GM18951 (cell line): ENCODE data around the gene ARHGAP11B.
"Not testable (repeated sequence)": the region's sequence is repeated elsewhere in the genome, so short reads cannot be mapped to it uniquely, and the experiment has no call there.

Experiments
- POLR2A ChIP-seq: IDR thresholded peaks from 4 replicates; pipeline ENCODE4 v1.6.1; 2011; ENCODE audit warnings: mild to moderate bottlenecking; ENCODE audit not compliant: insufficient read length, insufficient read depth; ENCODE audit errors: extremely low read depth
- in situ Hi-C: fragments of 300-500 bp; cut with MboI; formaldehyde crosslinking; loops from one replicate; pipeline ENCODE4 v1.12.0; 2022; ENCODE audit warnings: low sequenced_read_pairs, mixed read lengths, inconsistent platforms; ENCODE audit not compliant: unreplicated experiment

ARHGAP11B gene

GRCh38 chr15:30675126-30675525 lies 49.2 kb downstream of the ARHGAP11B start:
- no peak for TF ChIP-seq POLR2A
- in situ Hi-C loops: no loop called here

- in situ Hi-C loops: not testable (repeated sequence)
Measured at GRCh38 chr15:30675891-30676290, 50.0 kb downstream of the ARHGAP11B start.

GRCh38 chr15:30680997-30681396 lies 55.1 kb downstream of the ARHGAP11B start:
- in situ Hi-C loops: not testable (repeated sequence)

- in situ Hi-C loops: not testable (repeated sequence)
Measured at GRCh38 chr15:30685709-30686285, 59.9 kb downstream of the ARHGAP11B start.

GRCh38 chr15:30686651-30687050 lies 60.7 kb downstream of the ARHGAP11B start:
- in situ Hi-C loops: not testable (repeated sequence)
